ENCODE data around the gene GDI2. TPM values are rescaled to one million over a fixed set of nuclear protein-coding genes. Genes with fewer than 3 reads are reported as not detected.

The GDI2 gene
- total RNA-seq = 290 TPM

DNA sequence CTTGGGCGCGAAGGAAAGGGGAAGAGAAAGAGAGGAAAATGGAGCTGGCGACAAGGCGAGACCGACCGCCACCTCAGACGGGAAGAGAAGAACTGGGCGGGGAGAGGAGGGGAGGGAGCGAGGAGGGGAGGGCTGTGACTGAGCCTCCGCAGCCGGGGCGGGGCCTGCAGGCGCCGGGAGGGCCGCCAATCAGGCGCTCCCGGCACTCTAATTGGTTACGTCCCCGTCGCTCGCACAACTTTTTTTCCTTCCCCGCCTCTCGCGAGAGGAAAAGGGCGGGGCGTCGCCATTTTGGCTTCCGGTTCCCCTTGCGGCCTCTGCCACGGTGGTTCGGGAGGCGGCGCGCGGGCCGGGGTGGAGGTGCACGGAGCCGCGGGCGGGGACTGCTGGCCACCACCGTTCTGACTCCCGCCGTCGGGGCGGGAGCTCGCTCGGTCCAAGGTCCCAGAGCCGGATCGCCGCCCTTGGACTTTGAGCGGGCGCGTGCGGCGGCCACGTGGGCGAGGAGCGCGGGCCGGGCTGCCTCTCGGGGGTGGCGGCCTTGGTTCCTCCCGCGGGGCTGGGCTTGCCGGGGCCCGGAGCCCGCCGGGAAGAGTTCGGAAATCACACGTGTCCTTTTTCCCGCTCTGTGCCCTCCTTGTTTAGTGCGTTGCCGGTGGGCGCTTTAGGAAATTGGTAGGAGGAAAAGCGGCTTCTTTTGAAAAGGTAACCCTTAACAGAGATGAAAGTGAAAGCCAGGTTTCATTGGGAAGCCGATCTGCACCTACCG lies at the start of gene GDI2:
TSS of gene GDI2 (minus strand) at position 94 of the 769 bp plus-strand sequence. CDS start 176 bp downstream, outside the sequence.

Other genes with a start within 250 kb of the GDI2 start
- gene ASB13, start 146.8 kb downstream of the GDI2 start, total RNA-seq = 30.4 TPM
- gene TASOR2, start 128.6 kb downstream of the GDI2 start, total RNA-seq = 119 TPM
- gene ANKRD16, start 76.5 kb upstream of the GDI2 start, total RNA-seq = 15.1 TPM
- 94.6 TPM for gene FBH1, start 76.8 kb upstream of the GDI2 start, total RNA-seq
- 3.2 TPM for gene IL15RA, start 164.1 kb upstream of the GDI2 start, total RNA-seq
- 0.44 TPM for gene IL2RA, start 248.9 kb upstream of the GDI2 start, total RNA-seq

All from camera-type eye (tissue), 1 donor.